HG03378 (cell line): ENCODE data around the gene GARIN5A.

ENCODE experiments used
- ATAC-seq: cut with Tn5 transposase; IDR thresholded peaks from one replicate; pipeline ENCODE4 v1.9.1; 2021; ENCODE audit warnings: mild to moderate bottlenecking, moderate library complexity; ENCODE audit not compliant: unreplicated experiment

GARIN5A gene

DNA sequence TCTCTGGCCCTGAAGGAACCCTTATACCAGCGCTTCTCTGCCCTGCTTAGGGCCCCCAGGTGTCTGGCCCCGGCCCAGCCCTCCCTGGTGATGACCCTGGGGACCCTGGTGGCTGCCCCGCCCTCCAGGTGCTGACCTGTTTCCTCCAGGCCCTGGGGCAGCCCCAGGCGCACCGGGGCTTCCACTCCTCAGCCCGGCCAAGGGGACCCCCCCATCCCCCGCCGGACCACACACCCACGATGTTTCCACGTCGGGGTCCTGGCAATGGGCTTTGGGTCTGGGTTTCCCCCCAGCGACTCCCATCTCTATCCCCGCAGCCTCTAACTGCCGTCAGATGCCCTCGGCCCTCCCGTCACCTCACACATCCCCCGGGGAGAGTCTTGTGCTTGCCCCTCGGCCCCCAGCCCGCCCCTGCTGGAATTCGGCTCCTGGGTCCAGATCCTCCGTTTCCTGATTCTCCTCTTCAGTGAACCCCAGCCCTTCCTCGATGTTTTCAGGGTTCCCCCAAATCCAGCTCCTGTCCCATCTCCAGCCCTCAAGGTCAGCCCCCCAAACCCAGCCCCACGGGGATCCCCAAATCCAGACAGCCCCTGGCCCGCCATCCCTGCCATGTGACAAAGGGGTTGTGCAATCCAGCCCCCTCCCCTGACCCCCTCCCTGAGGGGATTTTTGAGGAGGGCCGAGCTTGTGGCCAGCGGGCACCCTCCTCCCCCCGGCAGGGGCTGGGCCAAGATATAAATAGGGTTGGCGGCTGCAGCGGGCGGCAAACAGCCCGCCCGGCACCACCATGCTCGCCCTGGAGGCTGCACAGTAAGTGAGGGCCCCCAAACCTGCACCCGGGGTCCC, 58.2 kb downstream of the GARIN5A start, which contains the start of gene SPIB:
SPIB (plus strand) TSS at position 763 of the 846 bp plus-strand sequence; CDS start at position 788, 25 bp downstream.
- ATAC-seq: no peak

GRCh38 chr19:50417111-50418081, 59.3 kb downstream of the GARIN5A start:
- no peak for ATAC-seq
